Tibial nerve (tissue), 4 donors: ENCODE data around the gene NPC1L1.
A peak's percentile ranks its signal among the peaks of the same experiment; 100 is the strongest.

Experiments used
- CTCF ChIP-seq, 5 experiments: fragments of 200-600 bp in 3 of 5; fragments of 450-650 bp in 2 of 5; sonication (generic) in 3 of 5; IDR thresholded peaks; one replicate each; pipeline ENCODE4 v1.5.1; 2016 to 2019; ENCODE audit warnings: antibody characterized with exemption in 5 of 5, mild to moderate bottlenecking in 3 of 5, moderate library complexity in 2 of 5
- EP300 ChIP-seq, 2 donors: sonication (generic); formaldehyde crosslinking; IDR thresholded peaks; one replicate each; pipeline ENCODE4 v1.6.1; 2017; ENCODE audit warnings: antibody characterized with exemption in 2 of 2, mild to moderate bottlenecking in 1 of 2
- POLR2A ChIP-seq, 2 donors: fragments of 450-650 bp; IDR thresholded peaks; one replicate each; pipeline ENCODE4 v1.6.1; 2017; ENCODE audit warnings: antibody characterized with exemption in 2 of 2, mild to moderate bottlenecking in 2 of 2, moderate library complexity in 2 of 2

- no peak for TF ChIP-seq POLR2A (IDR thresholded peaks at IDR 0.05)
- TF ChIP-seq CTCF (IDR thresholded peaks at IDR 0.05): peak; percentile 91 to 97 (median 95)
- no peak for TF ChIP-seq EP300 (IDR thresholded peaks at IDR 0.05)
Observed at GRCh38 chr7:44565097-44565794, 24.1 kb upstream of the NPC1L1 start.
